ENCODE results near the gene PKD1.
"Not testable (repeated sequence)": the region's sequence is repeated elsewhere in the genome, so short reads cannot be mapped to it uniquely, and the experiment has no call there.

PKD1 gene

DNA sequence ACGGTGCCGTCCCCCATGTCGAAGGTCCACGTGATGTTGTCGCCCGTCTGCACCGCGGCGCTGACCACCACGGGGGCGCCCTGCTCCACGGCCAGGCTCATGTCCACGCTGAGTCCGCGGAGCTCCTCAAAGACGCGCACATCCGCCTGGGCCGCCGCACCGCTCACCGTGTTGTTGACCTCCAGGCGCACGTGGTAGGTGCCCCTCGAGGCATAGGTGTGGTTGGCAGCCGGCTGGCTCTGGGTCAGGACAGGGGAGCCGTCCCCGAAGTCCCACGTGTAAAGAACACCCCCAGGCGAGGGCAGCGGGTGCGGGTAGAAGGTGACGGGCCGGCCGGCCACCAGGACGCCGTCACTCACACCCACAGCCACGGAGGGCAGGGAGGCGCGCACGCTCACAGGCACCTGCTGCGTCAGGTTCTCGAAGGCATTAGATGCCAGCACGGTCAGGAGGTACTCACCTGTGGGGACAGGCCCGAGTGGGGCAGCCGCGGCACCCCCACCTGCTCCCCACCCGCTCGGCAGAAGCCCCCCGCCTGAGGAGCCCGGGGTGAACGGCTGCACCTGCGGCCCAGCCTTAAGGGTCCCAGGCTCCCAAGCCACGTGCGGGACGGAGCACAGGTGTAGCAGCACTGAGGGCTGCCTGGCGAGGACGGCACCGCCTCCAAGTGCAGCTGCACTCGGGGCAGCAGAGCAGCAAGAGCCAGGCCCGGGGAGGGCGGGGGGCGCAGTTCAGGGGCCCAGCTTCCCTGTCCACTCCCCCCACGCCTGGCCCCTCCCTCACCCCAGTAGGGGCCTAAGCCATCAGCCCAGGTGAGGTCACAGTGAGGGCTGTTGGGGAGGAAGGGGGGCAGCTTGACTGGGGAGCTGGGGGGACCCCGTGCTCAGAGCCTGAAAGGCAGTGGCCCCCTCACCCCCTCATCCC lies 24.0 kb downstream of the PKD1 start:
- H3K27me3 ChIP-seq, H3K4me3 ChIP-seq, H3K9ac ChIP-seq, H3K27ac ChIP-seq, H3K4me2 ChIP-seq, H3K4me1 ChIP-seq, H3K9me3 ChIP-seq: not testable (repeated sequence)
- H4K20me1 ChIP-seq: peaks cover 62% of the 10 kb centered on the region
- H3K36me3 ChIP-seq: peaks cover 88% of the 10 kb centered on the region

DNA sequence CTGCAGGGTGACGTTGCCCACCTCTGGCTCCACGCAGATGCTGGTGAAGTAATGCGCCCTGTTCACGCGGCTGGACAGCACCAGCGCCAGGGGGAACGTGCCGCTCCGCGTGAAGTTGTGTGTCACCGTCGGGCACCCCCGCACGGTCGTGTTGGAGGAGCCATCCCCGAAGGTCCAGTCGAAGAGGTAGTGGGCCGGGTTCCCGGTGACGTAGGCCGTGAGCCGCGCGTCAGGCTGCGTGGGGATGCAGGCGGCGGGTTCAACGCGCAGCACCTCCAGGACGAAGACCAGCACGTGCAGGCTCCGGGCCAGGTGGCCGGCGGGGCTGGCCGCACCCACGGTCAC lies 24.7 kb downstream of the PKD1 start:
- peaks cover 86% of the 10 kb centered on the region for H3K36me3 ChIP-seq
- H3K4me1 ChIP-seq, H3K27me3 ChIP-seq, H3K27ac ChIP-seq, H3K9me3 ChIP-seq, H3K4me3 ChIP-seq, H3K9ac ChIP-seq, H3K4me2 ChIP-seq: not testable (repeated sequence)
- H4K20me1 ChIP-seq: peaks cover 55% of the 10 kb centered on the region

DNA sequence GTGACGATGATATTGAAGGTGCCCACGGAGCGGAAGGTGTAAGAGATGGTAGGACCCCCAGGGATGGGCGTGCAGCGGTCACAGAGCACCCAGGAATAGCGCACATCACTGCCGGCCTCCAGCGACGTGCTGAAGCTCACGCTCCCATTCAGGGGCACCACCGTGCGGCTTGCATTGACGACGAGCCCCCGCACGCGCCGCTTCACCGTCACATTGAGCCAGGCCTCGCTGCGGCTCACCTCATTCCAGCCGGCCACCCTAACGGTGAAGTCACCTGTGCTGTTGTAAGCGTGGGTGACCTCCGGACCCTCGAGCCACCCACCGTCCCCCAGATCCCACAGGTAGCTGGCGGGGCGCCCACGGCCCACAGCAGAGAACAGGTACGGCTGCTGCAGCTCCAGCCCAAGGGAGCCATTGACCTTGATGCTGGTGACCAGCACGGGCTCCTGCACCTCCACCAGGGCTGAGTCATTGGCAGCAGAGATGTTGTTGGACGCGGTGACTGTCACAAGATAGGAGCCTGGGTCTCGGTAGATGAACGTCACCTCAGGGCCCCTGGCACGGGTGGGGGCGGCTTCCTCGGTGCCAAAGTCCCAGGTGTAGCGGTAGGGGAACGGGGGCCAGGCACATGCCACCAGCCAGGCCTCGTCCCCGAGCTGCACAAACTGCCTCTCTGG lies 25.2 kb downstream of the PKD1 start:
- Histone ChIP-seq H4K20me1 (peaks cover 54% of the 10 kb centered on the region), H3K36me3 (peaks cover 90% of the 10 kb centered on the region)
- H3K4me3 ChIP-seq, H3K9me3 ChIP-seq, H3K27ac ChIP-seq, H3K9ac ChIP-seq, H3K4me1 ChIP-seq, H3K27me3 ChIP-seq, H3K4me2 ChIP-seq: not testable (repeated sequence)

DNA sequence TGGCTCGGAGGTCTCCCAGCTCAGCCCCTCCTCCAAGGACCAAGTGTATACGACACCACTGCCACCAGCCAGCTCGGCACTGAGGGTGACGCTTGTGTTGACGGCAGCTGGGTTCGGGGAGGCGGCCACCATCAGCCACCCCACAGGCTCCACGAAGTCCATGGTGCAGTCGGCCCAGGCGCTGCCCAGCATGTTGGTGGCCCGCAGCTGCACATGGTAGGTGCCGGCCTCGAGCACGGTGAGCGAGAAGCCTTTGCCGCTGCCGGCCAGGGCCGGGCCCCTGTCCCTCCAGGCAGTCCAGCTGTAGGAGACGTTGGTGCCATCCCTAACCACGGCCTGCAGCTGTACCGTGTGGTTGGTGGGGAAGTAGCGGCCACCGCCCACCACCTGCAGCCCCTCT lies 25.8 kb downstream of the PKD1 start:
- H3K4me3 ChIP-seq, H3K27me3 ChIP-seq, H3K4me2 ChIP-seq, H3K9me3 ChIP-seq, H3K4me1 ChIP-seq, H3K27ac ChIP-seq, H3K9ac ChIP-seq: not testable (repeated sequence)
- Histone ChIP-seq H3K36me3 (peaks cover 91% of the 10 kb centered on the region), H4K20me1 (peaks cover 48% of the 10 kb centered on the region)

DNA sequence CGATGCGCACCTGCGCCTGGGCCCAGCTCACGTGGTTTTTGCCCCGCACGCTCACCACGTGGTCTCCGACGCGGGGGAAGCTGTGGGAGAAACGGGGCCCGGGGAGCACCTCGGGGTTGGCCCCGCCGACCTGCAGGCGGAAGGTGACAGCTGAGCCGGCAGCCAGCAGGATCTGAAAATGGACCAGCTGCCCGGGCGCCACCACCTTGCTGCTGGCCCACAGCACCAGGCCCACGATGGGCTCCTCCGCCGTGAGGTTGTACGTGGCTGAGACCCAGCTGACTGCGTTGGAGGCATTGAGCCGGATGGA lies 26.5 kb downstream of the PKD1 start:
- H4K20me1 ChIP-seq: peaks cover 42% of the 10 kb centered on the region; the same call in 1 of the 2 replicates
- not testable (repeated sequence) for H3K4me3 ChIP-seq
- peaks cover 85% of the 10 kb centered on the region for H3K36me3 ChIP-seq

DNA sequence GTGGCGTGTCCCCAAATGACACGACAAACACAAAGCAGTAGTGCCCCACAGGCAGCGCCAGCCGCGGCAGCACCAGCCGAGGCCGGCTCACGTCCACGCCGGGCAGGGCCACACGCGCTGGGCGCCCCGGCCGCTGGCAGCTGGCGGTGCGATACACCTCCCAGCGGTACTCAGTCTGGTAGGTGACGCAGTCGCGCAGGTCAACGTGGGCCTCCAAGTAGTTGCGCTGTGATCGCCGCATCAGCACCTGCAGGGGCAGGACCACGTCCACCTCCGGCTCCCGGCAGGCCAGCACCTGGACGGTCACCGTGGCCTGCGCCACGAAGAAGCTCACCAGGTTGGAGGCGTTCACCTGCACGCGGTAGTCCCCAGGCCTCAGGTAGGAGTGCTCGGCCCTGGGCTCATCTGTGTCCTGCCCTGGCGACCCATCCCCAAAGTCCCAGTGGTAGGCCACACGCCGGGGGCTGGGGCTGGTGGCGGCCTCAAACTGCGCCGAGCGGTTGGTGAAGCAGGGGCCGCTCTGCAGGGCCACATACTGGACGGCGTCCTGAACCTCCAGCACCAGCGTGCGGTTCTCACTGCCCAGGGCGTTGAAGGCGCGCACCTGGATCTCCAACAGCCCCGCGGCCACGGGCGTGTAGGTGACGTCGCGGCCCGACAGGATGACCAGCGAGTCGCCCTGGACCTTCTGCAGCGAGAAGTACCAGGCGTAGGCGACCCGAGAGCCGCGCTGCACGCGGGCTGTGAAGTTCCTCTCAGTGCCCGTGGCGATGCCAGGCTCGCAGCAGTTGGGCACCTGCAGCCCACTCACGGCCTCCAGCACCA lies 27.0 kb downstream of the PKD1 start:
- H3K4me1 ChIP-seq, H3K9me3 ChIP-seq, H3K9ac ChIP-seq, H3K27ac ChIP-seq, H3K4me2 ChIP-seq, H3K27me3 ChIP-seq, H3K4me3 ChIP-seq: not testable (repeated sequence)
- Histone ChIP-seq H3K36me3 (peaks cover 80% of the 10 kb centered on the region), H4K20me1 (0 out of 2 replicates have a peak, but pooled peaks cover 37% of the 10 kb centered on the region)

More for the DNA sequence above, 26.5 kb downstream of the PKD1 start:
- H3K9ac ChIP-seq, H3K4me2 ChIP-seq, H3K4me1 ChIP-seq, H3K27ac ChIP-seq, H3K27me3 ChIP-seq, H3K9me3 ChIP-seq: not testable (repeated sequence)

DNA sequence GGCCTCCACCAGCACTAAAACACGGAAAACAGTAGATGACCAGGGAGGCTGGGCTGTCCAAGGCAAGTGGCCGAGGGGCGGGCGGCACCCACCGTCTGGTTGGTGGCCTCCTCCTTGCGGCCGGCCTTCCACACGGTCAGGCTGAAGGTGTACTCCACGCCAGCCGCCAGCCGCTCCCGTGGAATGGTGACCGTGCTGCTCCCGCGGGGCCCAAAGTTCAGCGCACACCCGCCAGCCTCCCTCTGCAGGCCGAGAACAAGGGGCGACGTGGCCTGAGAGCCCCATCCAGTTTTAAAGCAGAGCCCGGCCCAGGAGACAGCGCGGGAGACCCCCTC lies 27.9 kb downstream of the PKD1 start:
- H3K27ac ChIP-seq, H3K4me1 ChIP-seq, H3K27me3 ChIP-seq, H3K4me2 ChIP-seq, H3K9ac ChIP-seq, H3K4me3 ChIP-seq, H3K9me3 ChIP-seq: not testable (repeated sequence)
- Histone ChIP-seq H4K20me1 (0 out of 2 replicates have a peak, but pooled peaks cover 37% of the 10 kb centered on the region), H3K36me3 (peaks cover 82% of the 10 kb centered on the region)

DNA sequence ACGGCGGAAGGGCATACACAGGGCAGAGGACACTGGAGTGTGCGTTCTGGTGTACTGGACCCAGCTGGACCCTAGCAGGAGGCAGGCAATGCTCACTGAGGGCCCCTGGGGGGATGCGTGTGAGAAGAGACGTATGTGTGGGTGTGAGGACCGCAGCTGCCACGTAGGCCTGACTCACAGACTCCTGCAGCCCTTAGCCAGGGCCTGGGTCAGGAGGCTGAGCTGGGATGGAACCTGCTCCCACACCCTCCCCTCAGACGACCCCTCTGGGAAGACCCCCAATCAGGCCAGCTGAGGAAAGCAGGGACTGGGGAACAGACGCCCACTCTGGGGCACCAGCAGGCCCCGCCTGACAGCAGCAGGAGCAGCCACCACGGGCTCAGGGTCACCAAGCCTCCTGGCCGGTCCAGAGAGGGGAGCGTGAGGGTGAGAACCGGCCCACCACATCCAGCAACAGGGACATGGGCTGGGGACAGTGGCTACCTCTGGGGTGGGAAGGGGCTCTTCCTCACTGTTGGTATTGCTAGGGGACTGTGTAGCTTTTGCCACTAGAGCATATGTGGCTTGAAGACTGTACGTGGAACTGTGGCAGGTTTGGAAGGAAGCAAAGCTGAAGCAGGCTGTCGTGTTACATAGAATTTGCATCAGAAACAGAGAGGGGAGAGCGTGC lies 28.4 kb downstream of the PKD1 start:
- H3K4me2 ChIP-seq, H3K27me3 ChIP-seq, H3K4me1 ChIP-seq, H3K9me3 ChIP-seq, H3K9ac ChIP-seq, H3K4me3 ChIP-seq, H3K27ac ChIP-seq: not testable (repeated sequence)
- Histone ChIP-seq H3K36me3 (peaks cover 82% of the 10 kb centered on the region), H4K20me1 (0 out of 2 replicates have a peak, but pooled peaks cover 37% of the 10 kb centered on the region)

DNA sequence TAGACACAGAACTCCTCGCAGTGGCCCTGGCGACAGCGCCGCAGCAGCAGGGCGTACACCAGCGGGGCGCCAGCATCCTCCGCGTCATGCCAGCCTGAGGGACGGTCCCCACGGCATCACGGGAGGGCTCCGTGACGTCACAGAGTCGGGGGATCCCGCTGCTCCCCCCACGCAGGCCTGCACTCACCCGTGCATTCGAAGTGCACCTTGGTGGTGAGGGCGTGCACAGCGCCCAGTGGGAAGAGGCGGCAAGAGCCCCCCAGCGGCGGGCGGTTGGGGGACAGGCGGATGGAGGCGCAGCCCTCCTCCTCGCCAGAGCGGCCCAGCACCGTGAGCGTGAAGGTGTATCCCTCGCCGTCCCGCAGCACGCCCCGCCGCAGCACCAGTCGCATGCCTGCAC lies 29.5 kb downstream of the PKD1 start:
- H4K20me1 ChIP-seq: 0 out of 2 replicates have a peak, but pooled peaks cover 36% of the 10 kb centered on the region
- peaks cover 78% of the 10 kb centered on the region for H3K36me3 ChIP-seq
- not testable (repeated sequence) for H3K4me3 ChIP-seq, H3K4me1 ChIP-seq, H3K9ac ChIP-seq, H3K27ac ChIP-seq, H3K27me3 ChIP-seq, H3K9me3 ChIP-seq, H3K4me2 ChIP-seq

DNA sequence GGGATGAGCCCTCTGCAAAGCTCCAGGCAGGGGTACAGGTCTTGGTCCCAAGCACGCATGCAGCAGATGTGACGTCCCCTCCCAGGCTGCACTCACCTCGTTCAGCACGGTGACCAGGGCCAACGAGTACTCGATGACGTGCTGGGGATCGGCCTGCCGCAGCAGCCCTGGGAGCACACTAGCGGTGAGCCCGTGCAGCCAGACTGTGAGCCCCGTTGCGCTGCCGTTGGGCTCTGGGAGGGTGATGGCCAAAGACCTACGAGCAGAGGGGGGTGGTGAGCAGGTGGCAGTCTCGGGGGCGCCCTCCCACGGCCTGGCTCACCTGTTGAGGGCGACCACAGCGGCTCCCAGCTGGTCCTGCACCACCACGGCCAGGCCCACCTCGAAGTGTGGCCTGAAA lies 29.9 kb downstream of the PKD1 start:
- not testable (repeated sequence) for H3K27ac ChIP-seq, H3K9me3 ChIP-seq, H3K27me3 ChIP-seq, H3K4me2 ChIP-seq, H3K4me1 ChIP-seq, H3K9ac ChIP-seq, H3K4me3 ChIP-seq
- H4K20me1 ChIP-seq: 0 out of 2 replicates have a peak, but pooled peaks cover 32% of the 10 kb centered on the region
- H3K36me3 ChIP-seq: peaks cover 78% of the 10 kb centered on the region

DNA sequence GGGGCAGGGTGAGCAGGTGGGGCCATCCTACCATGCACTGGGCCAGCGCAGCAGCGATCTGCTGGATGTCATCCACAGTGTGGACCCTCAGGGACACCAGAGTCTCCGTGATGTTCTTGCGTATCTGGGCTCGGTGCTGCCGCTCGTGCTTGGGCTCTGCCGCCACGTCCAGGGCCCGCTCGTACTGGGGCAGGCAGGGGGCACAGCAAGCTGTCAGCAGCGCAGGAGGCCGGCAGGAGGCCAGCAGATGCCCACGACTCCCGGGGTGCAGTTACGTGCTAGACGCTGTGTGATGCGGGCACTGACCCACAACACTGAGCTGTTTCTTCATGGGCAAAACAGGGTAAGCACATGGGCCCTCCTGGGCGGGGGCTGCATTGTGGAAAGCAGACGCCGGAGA lies 30.4 kb downstream of the PKD1 start:
- not testable (repeated sequence) for H3K27me3 ChIP-seq, H3K9me3 ChIP-seq, H3K4me1 ChIP-seq, H3K9ac ChIP-seq, H3K4me2 ChIP-seq, H3K4me3 ChIP-seq, H3K27ac ChIP-seq
- Histone ChIP-seq H4K20me1 (0 out of 2 replicates have a peak, but pooled peaks cover 27% of the 10 kb centered on the region), H3K36me3 (peaks cover 78% of the 10 kb centered on the region)

DNA sequence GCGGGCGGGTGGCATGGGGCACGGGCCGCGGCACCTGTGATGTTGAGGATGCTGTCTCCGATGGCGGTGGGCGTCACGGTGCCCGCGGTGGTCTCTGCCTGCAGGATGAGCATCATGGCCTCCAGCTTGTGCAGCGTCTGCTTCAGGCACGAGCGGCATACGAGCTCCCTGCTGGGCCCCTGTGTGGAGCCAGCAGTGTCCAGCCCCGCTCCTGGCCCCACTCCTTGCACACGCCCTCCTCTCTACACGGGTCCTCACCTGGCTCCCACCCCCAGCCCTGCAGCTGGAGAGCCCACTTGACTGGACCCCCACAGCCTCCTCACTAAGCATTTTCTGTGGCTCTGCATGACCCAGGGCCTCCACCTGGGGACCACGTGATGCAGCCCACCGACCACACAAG lies 31.2 kb downstream of the PKD1 start:
- Histone ChIP-seq H3K36me3 (peaks cover 78% of the 10 kb centered on the region), H4K20me1 (0 out of 2 replicates have a peak, but pooled peaks cover 19% of the 10 kb centered on the region)
- H3K9me3 ChIP-seq, H3K4me3 ChIP-seq, H3K4me2 ChIP-seq, H3K27me3 ChIP-seq, H3K9ac ChIP-seq, H3K27ac ChIP-seq, H3K4me1 ChIP-seq: not testable (repeated sequence)

All from BLaER1 (cell line).